GM15510 (cell line): ENCODE results near the gene TNIP3.

Experiments used
- POLR2A ChIP-seq: IDR thresholded peaks from 3 replicates; pipeline ENCODE4 v1.6.1; 2011; ENCODE audit warnings: borderline replicate concordance; ENCODE audit not compliant: insufficient read length; ENCODE audit errors: extremely low read depth

Gene TNIP3

DNA sequence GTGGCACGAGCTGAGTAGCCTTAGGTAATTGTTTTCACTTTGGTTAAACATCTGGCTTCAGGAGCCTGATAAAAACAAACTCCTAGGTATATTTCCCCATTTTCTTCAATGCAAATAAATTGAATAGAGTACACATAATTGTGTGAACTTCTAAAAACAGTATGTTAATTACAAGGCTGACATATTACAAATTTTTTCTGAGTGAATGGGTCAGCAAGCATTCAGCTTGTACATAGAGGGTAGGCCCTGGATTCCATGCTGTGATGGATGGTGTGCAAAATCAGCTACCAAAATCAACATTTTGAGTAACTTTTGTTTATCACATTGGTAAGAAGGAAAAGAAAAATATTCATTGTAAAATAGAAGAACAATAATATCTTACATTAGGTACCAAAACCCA is 12.2 kb downstream of the TNIP3 start:
- no peak for TF ChIP-seq POLR2A

DNA sequence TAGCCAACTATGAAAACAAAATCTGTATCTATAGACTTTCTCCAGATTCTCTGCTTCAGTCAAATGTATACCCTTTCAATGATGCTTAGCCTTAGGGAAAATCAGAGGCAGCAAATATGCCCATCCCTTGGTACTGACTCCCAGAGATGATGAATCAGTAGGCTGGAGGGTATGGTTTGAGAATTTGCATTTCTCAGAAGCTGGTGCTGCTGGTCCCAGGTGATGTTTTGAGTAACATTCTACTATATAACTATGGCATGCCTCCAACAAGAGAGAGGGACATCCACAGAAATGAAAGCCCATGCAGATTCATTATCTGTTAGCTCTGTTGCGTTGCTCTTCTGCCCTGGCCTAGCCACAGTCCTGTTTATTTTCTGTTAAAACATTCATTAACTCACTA is 13.6 kb downstream of the TNIP3 start:
- no peak for TF ChIP-seq POLR2A

DNA sequence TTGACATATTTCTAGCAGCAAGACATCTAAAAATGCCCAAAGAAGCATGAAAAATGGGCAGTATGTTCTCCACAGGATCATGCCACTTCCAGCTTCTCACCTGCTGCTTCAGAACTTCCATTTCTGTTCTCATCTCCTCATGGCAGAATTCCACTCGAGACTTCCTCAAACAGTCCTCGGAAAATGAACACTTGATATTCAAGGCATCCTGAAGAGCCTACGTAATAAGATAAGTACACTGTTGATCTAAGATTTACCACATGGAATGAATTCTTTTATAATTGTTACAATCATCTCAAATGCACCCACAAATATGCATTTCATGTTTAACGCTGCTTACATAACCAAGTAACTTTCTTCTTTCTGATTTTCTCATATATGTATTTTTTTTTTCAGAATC is 14.1 kb downstream of the TNIP3 start:
- TF ChIP-seq POLR2A, result no peak

DNA sequence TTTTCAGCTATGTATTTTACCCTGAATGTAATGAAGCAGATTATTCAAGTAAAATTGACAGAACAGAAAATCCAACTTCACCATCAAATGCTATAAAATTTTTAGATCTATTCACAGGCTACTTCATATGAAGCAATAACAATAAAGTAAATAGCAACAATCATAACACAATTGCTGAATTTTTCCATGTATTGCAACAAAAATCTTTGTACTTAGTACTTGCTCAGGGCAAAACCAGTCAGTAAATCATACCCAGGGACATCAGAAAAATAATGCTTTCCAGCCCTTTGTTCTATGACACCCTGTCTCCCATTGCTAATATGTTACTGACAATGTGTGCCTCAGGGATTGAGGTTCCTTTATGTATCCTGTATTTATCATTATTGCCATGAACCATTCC is 15.5 kb downstream of the TNIP3 start:
- no peak for TF ChIP-seq POLR2A

DNA sequence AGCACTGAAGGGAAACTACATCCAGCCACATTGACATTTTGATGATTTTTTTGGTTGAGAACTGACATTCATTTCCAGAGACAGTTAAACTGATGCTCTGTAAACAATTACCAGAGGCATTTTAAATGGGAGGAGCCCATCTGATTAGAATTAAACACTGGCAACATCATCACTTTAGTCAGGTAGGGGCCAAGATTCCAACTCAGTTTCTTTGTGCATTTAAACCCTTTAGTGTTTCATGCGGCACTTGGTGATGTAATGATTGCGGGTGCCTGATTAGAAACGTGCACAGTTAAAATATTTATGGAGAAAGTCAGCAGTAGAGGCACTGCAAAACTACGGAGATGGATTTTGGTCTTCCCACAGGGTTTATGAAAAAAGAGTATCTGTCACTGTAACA is 16.1 kb downstream of the TNIP3 start:
- TF ChIP-seq POLR2A, result no peak

DNA sequence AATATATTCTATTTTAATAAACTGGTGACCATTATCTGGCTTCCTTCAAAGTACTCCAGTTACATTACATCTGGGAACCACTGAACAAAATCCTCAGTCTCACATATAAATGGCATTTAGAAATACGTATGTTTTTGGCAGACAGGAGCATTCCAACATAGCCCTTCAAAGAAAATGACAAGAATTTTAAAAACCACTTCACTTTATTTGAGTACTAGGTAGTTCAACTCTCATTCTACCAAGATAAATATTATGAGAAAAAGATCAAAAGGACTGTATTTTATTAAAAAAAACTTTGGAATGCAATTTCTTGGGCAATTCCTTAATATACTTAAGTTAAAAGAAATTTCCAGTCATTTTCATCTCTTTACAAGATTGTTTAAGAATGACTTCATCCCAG is 17.6 kb downstream of the TNIP3 start:
- no peak for TF ChIP-seq POLR2A

DNA sequence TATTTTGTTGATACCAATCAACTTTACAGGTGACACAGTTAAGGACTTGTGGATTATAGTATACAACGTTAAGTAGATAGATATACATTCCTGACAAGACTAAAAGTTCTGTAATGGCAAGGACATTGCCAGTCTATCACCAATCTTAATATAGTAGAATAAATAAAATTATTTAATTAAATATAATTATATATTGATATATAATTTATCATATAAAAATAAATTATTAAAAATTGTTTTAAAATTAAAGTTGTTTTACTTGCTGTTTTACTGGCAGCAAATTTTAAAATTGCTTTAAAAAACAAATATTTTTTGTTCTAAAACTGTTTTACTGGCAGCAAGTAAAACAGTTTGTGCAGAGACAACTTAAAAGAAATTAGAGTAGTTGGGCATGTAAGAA is 18.7 kb downstream of the TNIP3 start:
- no peak for TF ChIP-seq POLR2A

DNA sequence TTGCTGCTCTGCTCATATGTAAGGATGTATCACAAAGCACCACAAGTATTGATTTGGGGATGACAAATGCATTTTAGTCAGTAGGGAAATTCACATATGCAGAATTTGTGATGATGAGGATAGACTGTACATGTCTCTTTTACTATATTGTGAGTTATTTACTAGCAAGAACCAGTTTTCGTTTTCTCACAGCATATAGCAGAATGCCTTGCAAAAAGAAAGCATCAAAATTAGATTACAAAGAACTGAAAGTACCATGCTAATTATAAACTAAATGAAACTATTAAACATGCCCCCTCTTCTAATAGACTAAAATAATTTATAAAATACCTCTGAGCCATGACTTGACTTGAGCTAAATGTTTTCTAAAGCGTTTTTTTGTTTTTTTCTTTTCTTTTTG is 20.1 kb downstream of the TNIP3 start:
- TF ChIP-seq POLR2A, result no peak

DNA sequence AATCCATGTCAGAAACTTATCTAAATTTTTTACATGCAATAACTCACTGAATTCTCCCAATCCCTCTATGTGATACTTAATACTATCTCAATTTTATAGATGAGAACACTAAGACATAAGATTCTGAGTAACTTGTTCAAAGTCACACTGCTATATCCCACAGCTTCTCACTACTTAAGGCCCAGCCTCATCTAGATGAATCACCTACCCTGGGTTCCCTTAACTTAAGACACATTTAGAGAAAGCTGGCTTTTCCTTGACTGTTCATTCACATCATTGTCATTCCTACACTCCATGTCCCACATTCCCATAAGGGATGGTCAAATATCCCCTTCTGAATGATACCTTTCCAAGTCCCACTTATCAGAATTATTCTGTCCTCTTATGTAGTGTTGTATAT is 21.0 kb downstream of the TNIP3 start:
- no peak for TF ChIP-seq POLR2A

DNA sequence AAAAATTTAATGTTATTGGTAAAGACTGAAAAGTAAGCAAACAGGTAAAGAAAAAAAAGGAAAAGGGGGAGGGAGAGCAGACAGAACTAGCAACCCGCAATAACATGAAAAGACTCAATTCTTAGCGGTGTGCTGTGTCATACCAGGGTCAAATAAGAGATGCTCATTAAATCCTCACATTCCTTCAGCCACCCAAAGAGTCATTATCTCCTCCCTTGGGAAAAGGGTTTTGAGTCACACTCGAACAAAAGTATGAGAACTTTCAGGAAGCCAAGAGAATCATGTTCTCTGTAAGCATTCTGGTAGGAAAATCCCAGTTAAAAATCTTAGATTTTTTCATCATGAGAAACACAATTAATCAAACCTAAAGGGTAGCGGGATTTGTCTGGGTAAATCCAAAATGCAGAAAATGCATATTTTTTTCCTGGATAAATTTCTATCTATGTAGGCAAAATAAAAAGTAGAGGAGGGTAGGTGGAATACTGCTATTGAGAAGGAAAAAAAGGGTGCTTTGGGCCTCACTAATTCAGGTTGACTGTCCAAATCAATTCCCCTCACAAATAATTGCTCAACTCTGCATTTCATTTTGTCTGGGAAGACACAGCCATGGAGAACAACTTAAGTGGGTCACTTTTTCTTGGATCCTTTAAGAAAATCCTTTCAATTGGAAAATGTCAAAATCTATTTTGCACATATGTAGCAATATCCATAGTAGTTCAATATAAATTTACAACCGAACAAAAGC is 23.2 kb downstream of the TNIP3 start:
- no peak for TF ChIP-seq POLR2A

DNA sequence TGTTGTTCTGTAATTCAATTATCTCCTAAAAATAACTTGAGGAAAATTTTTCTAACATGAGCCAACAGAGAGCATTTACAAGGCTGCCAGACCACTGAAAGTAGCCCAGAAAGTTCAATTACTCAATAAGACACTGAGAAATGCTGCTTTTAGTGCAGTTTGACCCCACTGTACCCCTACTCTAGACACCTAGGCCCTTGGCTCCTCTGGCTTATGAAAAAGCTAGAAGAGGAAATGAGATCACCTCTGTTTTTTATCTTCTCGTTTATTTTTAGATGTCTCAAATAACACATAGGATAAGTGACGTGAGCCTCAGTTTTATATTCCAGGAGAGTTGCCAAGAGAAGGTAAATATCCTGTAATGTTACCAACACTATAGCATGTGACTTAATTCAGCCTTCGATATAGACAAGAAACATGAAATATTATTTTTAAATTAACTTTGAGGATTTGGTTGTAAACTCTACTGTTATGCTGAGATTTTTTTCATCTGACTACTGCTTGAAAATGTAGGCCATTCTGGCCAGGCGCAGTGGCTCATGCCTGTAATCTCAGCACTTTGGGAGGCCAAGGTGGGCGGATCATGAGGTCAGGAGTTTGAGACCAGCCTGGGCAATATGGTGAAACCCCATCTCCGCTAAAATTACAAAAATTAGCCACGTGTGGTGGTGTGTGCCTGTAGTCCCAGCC is 24.4 kb downstream of the TNIP3 start:
- no peak for TF ChIP-seq POLR2A

DNA sequence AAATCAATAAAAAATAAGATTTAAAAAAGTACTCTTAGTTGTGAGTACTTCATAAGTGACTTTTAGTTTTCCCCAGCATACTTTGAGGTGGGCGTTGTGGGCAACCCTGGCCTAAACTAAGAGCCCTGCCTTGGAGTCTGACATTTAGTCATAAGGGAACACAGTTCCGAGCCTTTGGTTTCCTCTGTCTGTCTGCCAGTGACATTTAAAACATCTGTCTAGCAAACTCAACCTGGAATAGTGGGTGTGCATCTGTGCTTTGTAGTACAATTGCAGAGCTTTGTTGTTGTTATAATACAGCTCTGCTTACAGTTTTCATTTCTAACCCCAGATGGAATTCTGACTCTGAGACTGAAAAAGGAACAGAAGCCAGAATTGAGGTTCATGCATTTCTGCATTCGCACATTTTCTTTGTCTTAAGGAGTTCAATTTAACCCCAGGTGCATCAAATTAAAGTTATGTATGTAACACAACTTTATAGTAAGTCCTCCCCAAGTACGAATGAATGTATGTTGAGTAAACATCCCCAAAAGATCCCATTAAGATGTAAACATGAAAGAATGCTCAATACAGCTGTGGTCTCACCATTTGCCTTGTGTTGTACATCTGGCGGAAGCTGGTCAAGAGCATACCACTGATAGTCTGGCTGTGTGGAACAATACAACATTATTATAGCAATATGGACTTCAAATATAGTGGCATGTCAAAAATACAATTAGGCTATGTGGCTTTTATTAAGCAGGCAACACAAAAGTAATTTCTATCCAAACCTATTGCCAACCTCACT is 25.9 kb downstream of the TNIP3 start:
- TF ChIP-seq POLR2A, result no peak

DNA sequence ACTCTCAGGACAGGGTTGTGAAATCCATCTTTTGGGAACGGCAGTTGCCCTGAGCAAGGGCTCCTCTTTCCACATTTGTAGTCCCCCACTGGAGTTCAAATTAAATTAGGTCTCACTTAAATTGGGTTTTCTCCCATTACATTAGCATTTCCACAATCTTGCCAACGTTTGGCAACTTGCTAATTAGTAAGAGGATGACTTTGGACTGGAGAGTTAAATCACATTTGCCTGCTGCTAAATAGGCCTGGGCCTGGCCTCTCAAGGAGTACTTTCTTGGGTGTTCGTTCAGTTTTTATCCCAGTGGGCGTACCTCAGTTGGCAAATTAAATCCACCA is 33.8 kb downstream of the TNIP3 start:
- no peak for TF ChIP-seq POLR2A

DNA sequence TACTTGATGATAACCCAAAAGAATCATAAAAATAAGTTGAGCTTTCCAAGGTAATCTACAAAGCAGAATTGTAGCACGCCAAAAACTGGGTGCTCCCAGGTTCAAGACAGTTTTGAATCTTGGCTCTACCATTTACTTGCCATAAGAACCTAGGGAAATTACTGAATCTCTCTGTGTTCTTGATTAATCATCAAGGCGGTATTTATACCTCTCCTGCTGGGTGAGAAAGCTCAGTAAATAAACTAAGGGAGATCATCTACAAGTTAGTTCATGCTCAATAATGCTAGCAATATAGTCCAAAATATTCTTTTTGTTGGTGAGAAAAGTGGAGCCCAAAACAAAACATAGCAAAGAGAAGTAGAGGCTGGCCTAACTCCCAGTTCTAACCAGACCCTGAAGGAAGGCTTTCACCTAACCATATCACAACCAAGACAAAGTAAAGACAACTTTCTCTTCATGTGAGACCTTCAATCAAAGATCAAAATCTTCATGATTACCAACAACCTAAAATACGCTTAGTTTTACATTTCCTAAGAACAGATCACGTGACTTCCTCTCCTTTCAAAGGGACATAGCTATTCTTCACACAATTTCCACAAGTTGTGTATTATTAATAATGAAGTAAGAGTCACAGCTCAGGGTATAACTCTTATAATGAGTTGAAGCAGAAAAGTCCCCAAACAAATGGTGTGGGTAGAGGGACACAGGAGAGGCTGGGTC is 34.4 kb downstream of the TNIP3 start:
- TF ChIP-seq POLR2A, result no peak

DNA sequence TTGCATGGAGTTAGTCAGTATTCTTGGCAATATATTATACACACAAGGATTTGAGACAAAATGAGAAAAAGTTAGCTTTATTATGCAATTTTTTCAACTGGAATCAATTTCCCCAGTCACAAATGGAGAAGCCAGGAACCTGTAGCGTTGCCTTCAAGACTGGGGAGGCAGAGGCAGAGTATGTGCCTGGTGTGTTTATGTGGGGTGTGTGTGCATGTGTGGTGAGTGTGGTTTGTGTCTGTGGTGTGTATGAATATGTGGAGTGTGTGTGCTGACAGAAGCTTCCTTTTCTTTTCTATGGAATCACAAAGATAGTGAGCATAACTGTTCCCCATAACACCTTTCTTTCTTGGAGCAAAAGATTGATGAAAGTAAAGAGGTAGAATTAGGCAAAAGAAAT is 37.0 kb downstream of the TNIP3 start:
- no peak for TF ChIP-seq POLR2A
